Hepatocyte (in vitro differentiated cells): ENCODE results near the gene MACROD2. TPM values are rescaled to one million over a fixed set of nuclear protein-coding genes. Genes with fewer than 3 reads are reported as not detected.

Source experiments
- DNase-seq: peaks from one replicate; pipeline ENCODE4 v3.0.0-alpha.2; 2016; ENCODE audit warnings: low spot score
- H2AFZ ChIP-seq: fragments of 200-600 bp; sonication (generic); 2 replicates; pipeline ENCODE4 v1.6.0; 2016; ENCODE audit warnings: antibody characterized with exemption, mild to moderate bottlenecking
- H3K27ac ChIP-seq: fragments of 200-600 bp; sonication (generic); 2 replicates; pipeline ENCODE4 v1.5.1; 2016; ENCODE audit warnings: mild to moderate bottlenecking
- H3K27me3 ChIP-seq: fragments of 200-600 bp; sonication (generic); 2 replicates; pipeline ENCODE4 v1.6.1; 2016
- H3K36me3 ChIP-seq: fragments of 200-600 bp; sonication (generic); replicated peaks from 2 replicates; pipeline ENCODE4 v1.5.1; 2016; ENCODE audit warnings: low read depth; ENCODE audit not compliant: insufficient read depth
- H3K4me1 ChIP-seq: fragments of 200-600 bp; sonication (generic); 2 replicates; pipeline ENCODE4 v1.5.1; 2016; ENCODE audit warnings: mild to moderate bottlenecking, moderate library complexity; ENCODE audit not compliant: insufficient read depth
- H3K4me2 ChIP-seq: fragments of 200-600 bp; sonication (generic); 2 replicates; pipeline ENCODE4 v1.6.0; 2016
- H3K4me3 ChIP-seq: fragments of 200-600 bp; sonication (generic); 2 replicates; pipeline ENCODE4 v1.5.1; 2016; ENCODE audit warnings: mild to moderate bottlenecking
- H3K79me2 ChIP-seq: fragments of 200-600 bp; sonication (generic); 2 replicates; pipeline ENCODE4 v1.6.0; 2017; ENCODE audit warnings: mild to moderate bottlenecking
- H3K9me2 ChIP-seq: fragments of 200-600 bp; sonication (generic); replicated peaks from 2 replicates; pipeline ENCODE4 v1.6.0; 2017; ENCODE audit warnings: mild to moderate bottlenecking; ENCODE audit not compliant: insufficient read depth
- H3K9me3 ChIP-seq: fragments of 200-600 bp; sonication (generic); 2 replicates; pipeline ENCODE4 v1.5.1; 2016; ENCODE audit warnings: low read depth, mild to moderate bottlenecking
- H4K20me1 ChIP-seq: fragments of 200-600 bp; sonication (generic); 2 replicates; pipeline ENCODE4 v1.6.0; 2016; ENCODE audit warnings: mild to moderate bottlenecking; ENCODE audit not compliant: insufficient read depth, poor library complexity, severe bottlenecking
- CTCF ChIP-seq: fragments of 200-600 bp; sonication (generic); IDR thresholded peaks from 2 replicates; pipeline ENCODE4 v1.5.1; 2016; ENCODE audit warnings: antibody characterized with exemption, mild to moderate bottlenecking; ENCODE audit not compliant: poor library complexity
- EZH2 ChIP-seq: fragments of 200-600 bp; sonication (generic); IDR thresholded peaks from 2 replicates; pipeline ENCODE4 v1.6.1; 2016; ENCODE audit warnings: antibody characterized with exemption, mild to moderate bottlenecking, borderline replicate concordance
- EZH2phosphoT487 ChIP-seq: fragments of 200-600 bp; sonication (generic); IDR thresholded peaks from one replicate; pipeline ENCODE4 v1.6.1; 2018; ENCODE audit warnings: antibody characterized with exemption, mild to moderate bottlenecking, low read depth, moderate library complexity; ENCODE audit not compliant: unreplicated experiment, severe bottlenecking
- WGBS: methylation state at CpG from one replicate; pipeline ENCODE4 v1.1.6; 2016; ENCODE audit warnings: low lambda C conversion rate; ENCODE audit errors: missing lambda C conversion rate; 5-methylcytosine and 5-hydroxymethylcytosine counted together
- polyA plus RNA-seq: library from polyadenylated mRNA; unstranded; fragments of >200 nt; fragmentation: Nextera tagmentation; extraction: Ambion mirVana; gene quantifications from 2 replicates; pipeline ENCODE4 v1.2.1, GENCODE V29; 2016
- total RNA-seq: library from RNA; depleted of rRNA; stranded (reverse); fragments of >200 nt; gene quantifications from 2 replicates; pipeline ENCODE4 v1.2.3, GENCODE V29; 2014

MACROD2 gene
- total and polyA plus RNA-seq, 2 experiments from 2014 or later = 2.4 to 3.1 TPM

DNA sequence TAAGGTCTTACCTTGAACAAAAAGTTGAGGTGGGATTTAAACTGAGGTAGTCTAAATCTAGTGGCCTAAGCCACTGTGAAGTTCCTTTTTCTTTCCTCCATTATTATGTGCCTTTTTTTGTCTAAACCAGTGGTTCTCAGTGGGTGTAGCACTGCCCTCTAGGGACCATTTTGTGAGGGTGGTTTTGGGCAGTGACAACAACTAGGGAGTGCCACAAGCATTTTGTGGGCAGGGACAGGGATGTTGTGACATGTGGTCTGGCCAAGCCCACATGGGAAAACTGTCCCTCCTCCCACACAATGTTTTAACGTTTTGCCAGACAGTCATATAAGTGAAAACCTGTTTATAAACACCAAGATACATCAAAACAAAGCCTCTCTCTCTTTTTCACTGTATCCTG is 1241.5 kb downstream of the MACROD2 start:
- DNase-seq = peak; percentile 53
- no peaks in the 10 kb centered on the region for H3K27me3 ChIP-seq
- no peaks in the 10 kb centered on the region for H4K20me1 ChIP-seq
- no peaks in the 10 kb centered on the region for H3K9me3 ChIP-seq
- peak; percentile 46 for TF ChIP-seq CTCF
- no peak for TF ChIP-seq EZH2phosphoT487
- TF ChIP-seq EZH2 = no peak
- H3K4me2 ChIP-seq = no peak overlapping the region
- peaks cover 4% of the 10 kb centered on the region for H3K4me1 ChIP-seq
- no peaks in the 10 kb centered on the region for H3K79me2 ChIP-seq
- H3K9me2 ChIP-seq = no peaks in the 10 kb centered on the region
- WGBS = 21% methylated on average over 1 of the region's 1 CpG
- no peak overlapping the region for H3K27ac ChIP-seq
- H2AFZ ChIP-seq = no peak overlapping the region
- no peaks in the 10 kb centered on the region for H3K36me3 ChIP-seq
- no peak overlapping the region for H3K4me3 ChIP-seq

DNA sequence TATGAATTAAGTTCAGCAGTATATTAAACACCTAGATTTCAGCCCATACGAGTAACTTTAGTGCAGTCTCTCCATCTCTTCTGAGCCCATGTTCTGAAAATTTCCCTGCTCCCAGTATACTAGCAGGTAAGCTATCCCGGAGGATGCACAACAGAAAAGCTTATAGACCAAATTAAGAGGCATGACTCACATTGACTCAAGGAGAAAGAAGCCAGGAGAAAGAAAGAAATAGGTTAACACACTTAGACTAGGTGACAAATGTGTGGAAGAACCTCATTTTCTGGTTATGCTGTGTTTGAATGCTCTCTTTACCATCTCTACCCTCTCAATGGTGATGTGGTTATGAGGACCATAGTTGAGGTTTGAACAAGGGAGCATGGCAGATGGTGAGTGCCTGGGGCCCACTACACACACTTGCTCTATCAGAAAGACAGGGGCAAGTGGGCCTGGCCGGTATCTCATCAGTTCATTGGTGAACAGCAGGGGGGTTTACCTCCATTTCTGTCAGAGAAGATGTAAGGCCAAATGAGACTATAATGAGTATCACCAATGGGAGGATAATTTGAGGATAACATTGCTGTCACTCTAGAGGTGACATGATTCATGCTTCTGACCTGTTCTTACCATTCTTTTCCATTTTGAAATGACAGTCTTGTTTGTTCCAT is 1244.4 kb downstream of the MACROD2 start:
- no peaks in the 10 kb centered on the region for H3K27me3 ChIP-seq
- no peaks in the 10 kb centered on the region for H3K4me1 ChIP-seq
- no peak overlapping the region for H3K4me2 ChIP-seq
- H3K9me2 ChIP-seq = no peaks in the 10 kb centered on the region
- H2AFZ ChIP-seq = no peak overlapping the region
- no peaks in the 10 kb centered on the region for H4K20me1 ChIP-seq
- no peak for DNase-seq
- TF ChIP-seq EZH2phosphoT487 = no peak
- no peak for TF ChIP-seq CTCF
- TF ChIP-seq EZH2 = no peak
- 86% methylated on average over 3 of the region's 3 CpGs for WGBS
- no peaks in the 10 kb centered on the region for H3K79me2 ChIP-seq
- no peaks in the 10 kb centered on the region for H3K36me3 ChIP-seq
- no peak overlapping the region for H3K27ac ChIP-seq
- H3K9me3 ChIP-seq = no peaks in the 10 kb centered on the region
- H3K4me3 ChIP-seq = no peak overlapping the region

GRCh38 chr20:15240801-15241200 is 1245.5 kb downstream of the MACROD2 start:
- TF ChIP-seq CTCF (no peak), EZH2 (no peak), EZH2phosphoT487 (no peak)
- Histone ChIP-seq H3K27ac (no peak overlapping the region), H3K36me3 (no peaks in the 10 kb centered on the region), H3K4me1 (no peaks in the 10 kb centered on the region), H3K9me3 (no peaks in the 10 kb centered on the region), H3K4me3 (no peak overlapping the region), H3K4me2 (no peak overlapping the region), H2AFZ (no peak overlapping the region), H3K27me3 (no peaks in the 10 kb centered on the region), H3K79me2 (no peaks in the 10 kb centered on the region), H4K20me1 (no peaks in the 10 kb centered on the region), H3K9me2 (no peaks in the 10 kb centered on the region)
- no peak for DNase-seq
- 71% methylated on average over 1 of the region's 1 CpG for WGBS

GRCh38 chr20:15241681-15242080 is 1246.4 kb downstream of the MACROD2 start:
- TF ChIP-seq EZH2 (no peak), EZH2phosphoT487 (no peak), CTCF (no peak)
- Histone ChIP-seq H3K4me3 (no peak overlapping the region), H3K27me3 (no peaks in the 10 kb centered on the region), H3K4me1 (no peaks in the 10 kb centered on the region), H2AFZ (no peak overlapping the region), H3K36me3 (no peaks in the 10 kb centered on the region), H4K20me1 (no peaks in the 10 kb centered on the region), H3K79me2 (no peaks in the 10 kb centered on the region), H3K9me2 (no peaks in the 10 kb centered on the region), H3K27ac (no peak overlapping the region), H3K9me3 (no peaks in the 10 kb centered on the region), H3K4me2 (no peak overlapping the region)
- no peak for DNase-seq
